CD4-positive, CD25-positive, alpha-beta regulatory T cell (primary cell): ENCODE results near the gene WDSUB1. TPM values are rescaled to one million over a fixed set of nuclear protein-coding genes. Genes with fewer than 3 reads are reported as not detected.

Experiments
- ATAC-seq, 2 donors: fragments of 150-1000 bp; cut with Tn5 transposase; one replicate each; pipeline ENCODE4 v1.10.0; 2021; ENCODE audit warnings: low read depth in 2 of 2, moderate number of reproducible peaks in 2 of 2, moderate library complexity in 1 of 2
- DNase-seq, 3 donors: peaks; one replicate each; pipeline versions ENCODE4 v3.0.0 to v3.0.0-alpha.2; 2012 to 2022; ENCODE audit warnings: mixed read lengths in 1 of 3
- H3K27ac ChIP-seq: one replicate; pipeline ENCODE4 v1.7.0; 2013; ENCODE audit warnings: mild to moderate bottlenecking, low read length; ENCODE audit not compliant: insufficient read depth, poor library complexity, severe bottlenecking
- H3K27me3 ChIP-seq: one replicate; pipeline ENCODE4 v1.7.0; 2013; ENCODE audit warnings: low read length; ENCODE audit not compliant: control insufficient read depth, insufficient read depth
- H3K36me3 ChIP-seq: one replicate; pipeline ENCODE4 v1.7.0; 2013; ENCODE audit warnings: mild to moderate bottlenecking, low read length, moderate library complexity; ENCODE audit not compliant: control insufficient read depth, insufficient read depth
- H3K4me1 ChIP-seq: 2 replicates; pipeline ENCODE4 v1.7.0; 2013; ENCODE audit warnings: mild to moderate bottlenecking, low read length; ENCODE audit not compliant: insufficient read depth, control insufficient read depth, poor library complexity, severe bottlenecking
- H3K4me3 ChIP-seq: one replicate; pipeline ENCODE4 v1.7.0; 2013; ENCODE audit warnings: low read depth, mild to moderate bottlenecking, low read length, moderate library complexity
- H3K9me3 ChIP-seq, 2 experiments: 1 replicate in 1 of 2; 2 replicates in 1 of 2; pipeline ENCODE4 v1.7.0; 2013; ENCODE audit warnings: low read length in 2 of 2, mild to moderate bottlenecking in 1 of 2, moderate library complexity in 1 of 2; ENCODE audit not compliant: control insufficient read depth in 2 of 2
- H3K27ac Mint-ChIP-seq, 3 donors: one replicate each; pipeline ENCODE4 v1.8.0; 2020 to 2022; ENCODE audit warnings: mild to moderate bottlenecking in 3 of 3, mixed read lengths in 3 of 3, moderate library complexity in 2 of 3
- H3K27me3 Mint-ChIP-seq: one replicate; pipeline ENCODE4 v1.8.0; 2022; ENCODE audit warnings: mild to moderate bottlenecking, mixed read lengths
- H3K36me3 Mint-ChIP-seq: one replicate; pipeline ENCODE4 v1.8.0; 2020; ENCODE audit warnings: mixed read lengths
- H3K4me1 Mint-ChIP-seq, 4 donors: one replicate each; pipeline ENCODE4 v1.8.0; 2020 to 2022; ENCODE audit warnings: mixed read lengths in 4 of 4, mild to moderate bottlenecking in 1 of 4
- H3K4me3 Mint-ChIP-seq, 4 donors: one replicate each; pipeline ENCODE4 v1.8.0; 2020 to 2022; ENCODE audit warnings: mild to moderate bottlenecking in 4 of 4, mixed read lengths in 4 of 4, moderate library complexity in 3 of 4
- H3K9me3 Mint-ChIP-seq, 7 donors: one replicate each; pipeline ENCODE4 v1.8.0; 2020 to 2022; ENCODE audit warnings: mixed read lengths in 7 of 7, mild to moderate bottlenecking in 3 of 7, moderate library complexity in 2 of 7
- polyA plus RNA-seq, 4 donors: library from polyadenylated mRNA; unstranded; fragments of 300-500 nt; fragmentation: Illumina TruSeq; gene quantifications; one replicate each; pipeline ENCODE4 v1.2.3, GENCODE V29; 2021
- total RNA-seq: library from RNA; stranded (reverse); gene quantifications from one replicate; pipeline ENCODE4 v1.2.3, GENCODE V29; 2022

The WDSUB1 gene
- total and polyA plus RNA-seq, 5 donors from 2014 or later, result 2.1 to 5.6 (median 3.3) TPM

DNA sequence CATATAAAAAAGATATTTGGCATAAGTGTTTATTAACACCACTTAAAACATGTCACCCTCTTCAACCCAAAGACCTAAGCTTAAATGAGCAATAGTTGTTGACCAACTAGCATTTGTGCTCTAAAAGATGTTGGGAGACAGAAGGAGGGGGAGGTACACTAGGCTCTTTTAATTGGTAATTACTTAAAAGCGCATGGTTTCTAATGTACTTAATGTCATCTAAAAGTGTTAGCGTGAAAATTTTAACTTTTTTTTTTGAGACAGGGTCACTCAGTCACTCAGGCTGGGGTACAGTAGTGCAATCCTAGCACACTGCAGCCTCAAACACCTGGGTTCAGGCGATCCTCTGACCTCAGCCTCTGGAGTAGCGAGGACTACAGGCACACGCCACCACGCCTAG is 5.5 kb downstream of the WDSUB1 start:
- peaks cover 7% of the 10 kb centered on the region for H3K36me3 Mint-ChIP-seq
- peaks cover 6 to 17% (median 8%) of the 10 kb centered on the region in 4 donors for H3K4me1 Mint-ChIP-seq
- Histone ChIP-seq H3K4me1 (peaks cover 4% of the 10 kb centered on the region), H3K4me3 (no peak overlapping the region), H3K9me3 (no peaks in the 10 kb centered on the region), H3K27ac (no peak overlapping the region), H3K36me3 (no peaks in the 10 kb centered on the region), H3K27me3 (no peaks in the 10 kb centered on the region)
- DNase-seq, result no peak
- no peaks in the 10 kb centered on the region for H3K27me3 Mint-ChIP-seq
- no peak overlapping the region for H3K27ac Mint-ChIP-seq
- peak overlapping the region in 1 of 4 donors; percentile 35 for H3K4me3 Mint-ChIP-seq
- ATAC-seq, result no peak
- peaks cover 0 to 2% (median 0%) of the 10 kb centered on the region in 7 donors for H3K9me3 Mint-ChIP-seq

- Histone ChIP-seq H3K27me3 (no peaks in the 10 kb centered on the region), H3K4me3 (no peak overlapping the region), H3K9me3 (no peaks in the 10 kb centered on the region), H3K27ac (no peak overlapping the region), H3K4me1 (no peaks in the 10 kb centered on the region), H3K36me3 (no peaks in the 10 kb centered on the region)
- ATAC-seq (no peak), DNase-seq (no peak)
- Mint-ChIP-seq H3K36me3 (peaks cover 11% of the 10 kb centered on the region), H3K27ac (no peak overlapping the region), H3K4me3 (no peak overlapping the region), H3K27me3 (no peaks in the 10 kb centered on the region), H3K4me1 (peaks cover 0 to 11% (median 3%) of the 10 kb centered on the region in 4 donors), H3K9me3 (peaks cover 0 to under 1% (median 0%) of the 10 kb centered on the region in 7 donors)
Observed at GRCh38 chr2:159279700-159280099, 6.8 kb downstream of the WDSUB1 start.

- Mint-ChIP-seq H3K4me1 (peaks cover 0 to 4% (median 0%) of the 10 kb centered on the region in 4 donors), H3K27me3 (no peaks in the 10 kb centered on the region), H3K9me3 (no peaks in the 10 kb centered on the region), H3K4me3 (no peak overlapping the region), H3K27ac (no peak overlapping the region), H3K36me3 (peaks cover 22% of the 10 kb centered on the region)
- Histone ChIP-seq H3K4me3 (no peak overlapping the region), H3K27ac (no peak overlapping the region), H3K9me3 (no peaks in the 10 kb centered on the region), H3K27me3 (no peaks in the 10 kb centered on the region), H3K36me3 (peaks cover 4% of the 10 kb centered on the region), H3K4me1 (no peaks in the 10 kb centered on the region)
- ATAC-seq (no peak), DNase-seq (no peak)
Observed at GRCh38 chr2:159275111-159275510, 11.4 kb downstream of the WDSUB1 start.

DNA sequence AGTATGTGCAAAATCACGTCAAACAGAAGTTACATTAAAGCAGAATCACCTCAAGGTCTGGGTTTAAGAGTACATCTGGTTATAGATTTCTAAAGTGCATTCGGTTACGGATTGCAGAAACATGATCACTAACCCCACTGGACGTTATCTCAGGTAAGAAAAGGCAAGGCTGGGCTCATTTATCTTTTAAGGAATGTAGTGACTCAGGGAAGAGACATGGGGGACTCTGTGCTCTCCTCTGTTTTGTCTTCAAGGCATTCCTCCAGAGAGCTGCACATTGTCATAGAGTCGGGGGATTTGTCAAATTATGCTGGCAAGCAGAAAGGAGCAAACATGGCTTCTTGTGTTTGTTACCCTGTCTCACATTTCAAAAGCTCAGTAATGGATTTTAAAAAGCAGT is 14.3 kb downstream of the WDSUB1 start:
- Histone ChIP-seq H3K9me3 (no peaks in the 10 kb centered on the region), H3K36me3 (peaks cover 4% of the 10 kb centered on the region), H3K4me1 (no peaks in the 10 kb centered on the region), H3K4me3 (no peak overlapping the region), H3K27ac (no peak overlapping the region), H3K27me3 (no peaks in the 10 kb centered on the region)
- ATAC-seq (no peak), DNase-seq (no peak)
- peaks cover 0 to 2% (median 0%) of the 10 kb centered on the region in 7 donors for H3K9me3 Mint-ChIP-seq
- H3K27me3 Mint-ChIP-seq, result no peaks in the 10 kb centered on the region
- H3K27ac Mint-ChIP-seq, result no peak overlapping the region
- peaks cover 35% of the 10 kb centered on the region for H3K36me3 Mint-ChIP-seq
- H3K4me1 Mint-ChIP-seq, result peaks cover 0 to 5% (median 2%) of the 10 kb centered on the region in 4 donors
- no peak overlapping the region for H3K4me3 Mint-ChIP-seq

- Mint-ChIP-seq H3K4me1 (peaks cover 0 to 5% (median 2%) of the 10 kb centered on the region in 4 donors), H3K36me3 (peaks cover 35% of the 10 kb centered on the region), H3K4me3 (no peak overlapping the region)
Observed at GRCh38 chr2:159270744-159271379, 15.6 kb downstream of the WDSUB1 start.

GRCh38 chr2:159267921-159268320 is 18.6 kb downstream of the WDSUB1 start:
- Mint-ChIP-seq H3K27ac (no peak overlapping the region), H3K9me3 (peaks cover 0 to 2% (median 0%) of the 10 kb centered on the region in 7 donors), H3K27me3 (no peaks in the 10 kb centered on the region), H3K4me3 (no peak overlapping the region), H3K36me3 (peaks cover 22% of the 10 kb centered on the region), H3K4me1 (peaks cover 0 to 5% (median 2%) of the 10 kb centered on the region in 4 donors)
- no peak for ATAC-seq
- Histone ChIP-seq H3K27me3 (no peaks in the 10 kb centered on the region), H3K4me1 (no peaks in the 10 kb centered on the region), H3K4me3 (no peak overlapping the region), H3K9me3 (no peaks in the 10 kb centered on the region), H3K27ac (no peak overlapping the region), H3K36me3 (peaks cover 2% of the 10 kb centered on the region)
- DNase-seq, result no peak

More at GRCh38 chr2:159270744-159271379, 15.6 kb downstream of the WDSUB1 start:
- Mint-ChIP-seq H3K27me3 (no peaks in the 10 kb centered on the region), H3K27ac (no peak overlapping the region), H3K9me3 (peaks cover 0 to 2% (median 0%) of the 10 kb centered on the region in 7 donors)
- peaks cover 4% of the 10 kb centered on the region for H3K36me3 ChIP-seq
- H3K4me3 ChIP-seq, result no peak overlapping the region
- H3K4me1 ChIP-seq, result no peaks in the 10 kb centered on the region
- no peaks in the 10 kb centered on the region for H3K9me3 ChIP-seq
- ATAC-seq (no peak), DNase-seq (no peak)
- H3K27me3 ChIP-seq, result no peaks in the 10 kb centered on the region
- no peak overlapping the region for H3K27ac ChIP-seq

DNA sequence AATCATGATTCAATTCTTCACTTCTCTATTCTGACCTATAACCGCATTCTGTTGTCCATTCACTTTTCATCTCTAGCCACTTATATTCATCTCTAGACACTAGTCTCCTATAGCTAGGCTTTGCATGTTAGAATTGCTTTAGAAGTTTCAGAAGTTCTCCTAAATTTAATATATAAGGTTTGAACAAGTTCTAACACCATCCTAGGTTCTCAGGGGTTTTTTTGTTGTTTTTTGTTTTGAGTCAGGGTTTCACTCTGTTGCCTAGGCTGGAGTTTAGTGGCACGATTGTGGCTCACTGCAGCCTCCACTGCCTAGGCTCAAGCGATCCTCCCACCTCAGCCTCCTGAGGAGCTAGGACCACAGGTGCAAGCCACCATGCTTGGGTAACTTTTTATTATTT is 19.9 kb downstream of the WDSUB1 start:
- no peak overlapping the region for H3K27ac Mint-ChIP-seq
- H3K4me1 Mint-ChIP-seq, result peaks cover 0 to 5% (median 2%) of the 10 kb centered on the region in 4 donors
- no peaks in the 10 kb centered on the region for H3K9me3 ChIP-seq
- peaks cover 24% of the 10 kb centered on the region for H3K36me3 Mint-ChIP-seq
- H3K4me3 Mint-ChIP-seq, result no peak overlapping the region
- peaks cover 2% of the 10 kb centered on the region for H3K36me3 ChIP-seq
- no peaks in the 10 kb centered on the region for H3K27me3 Mint-ChIP-seq
- peaks cover 0 to 2% (median 0%) of the 10 kb centered on the region in 7 donors for H3K9me3 Mint-ChIP-seq
- H3K27me3 ChIP-seq, result no peaks in the 10 kb centered on the region
- ATAC-seq (no peak), DNase-seq (no peak)
- H3K4me1 ChIP-seq, result no peaks in the 10 kb centered on the region
- no peak overlapping the region for H3K4me3 ChIP-seq
- H3K27ac ChIP-seq, result no peak overlapping the region

DNA sequence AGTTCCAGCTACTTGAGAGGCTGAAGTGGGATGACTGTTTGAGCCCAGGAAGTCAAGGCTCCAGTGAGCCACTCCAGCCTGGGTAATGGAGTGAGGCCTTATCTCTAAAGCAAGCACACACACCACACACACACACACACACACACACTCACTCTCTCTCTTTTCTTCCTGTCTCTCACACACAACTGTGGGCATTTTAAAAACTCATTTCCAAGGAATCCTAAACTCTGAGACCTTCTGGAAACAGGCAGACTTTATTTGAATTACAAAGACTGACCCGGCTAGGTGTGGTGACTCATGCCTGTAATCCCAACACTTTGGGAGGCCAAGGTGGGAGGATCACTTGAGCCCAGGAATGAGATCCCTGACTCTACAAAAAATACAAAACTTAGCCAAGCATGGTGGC is 21.3 kb downstream of the WDSUB1 start:
- Mint-ChIP-seq H3K27ac (no peak overlapping the region), H3K27me3 (no peaks in the 10 kb centered on the region), H3K36me3 (peaks cover 17% of the 10 kb centered on the region)

More for the DNA sequence above, 21.3 kb downstream of the WDSUB1 start:
- Histone ChIP-seq H3K27ac (no peak overlapping the region), H3K4me3 (no peak overlapping the region), H3K27me3 (no peaks in the 10 kb centered on the region), H3K4me1 (no peaks in the 10 kb centered on the region), H3K36me3 (no peaks in the 10 kb centered on the region), H3K9me3 (no peaks in the 10 kb centered on the region)
- Mint-ChIP-seq H3K4me3 (no peak overlapping the region), H3K4me1 (peaks cover 0 to 5% (median 2%) of the 10 kb centered on the region in 4 donors), H3K9me3 (peaks cover 0 to 2% (median 0%) of the 10 kb centered on the region in 7 donors)
- DNase-seq (no peak), ATAC-seq (no peak)
